Mammary epithelial cell (primary cell): ENCODE data around the gene LDLRAD1.

Experiments
- EZH2 ChIP-seq: IDR thresholded peaks from 2 replicates; pipeline ENCODE4 v1.6.1; 2012; ENCODE audit warnings: low read length, inconsistent platforms, borderline replicate concordance
- TF ChIP-seq, protein P1 (sequence below), 2 donors: IDR thresholded peaks in 1 of 2; conservative IDR thresholded peaks in 1 of 2; 2 replicates each; pipeline ENCODE4 v1.5.1; 2011 to 2012; ENCODE audit warnings: inconsistent platforms in 2 of 2, low read length in 2 of 2, mild to moderate bottlenecking in 2 of 2, control low read depth in 1 of 2, low read depth in 1 of 2; ENCODE audit not compliant: insufficient read depth in 1 of 2; ENCODE audit errors: extremely low read depth in 1 of 2

GRCh38 chr1:53962395-53962794 is 55.6 kb downstream of the LDLRAD1 start:
- TF ChIP-seq, protein P1, sequence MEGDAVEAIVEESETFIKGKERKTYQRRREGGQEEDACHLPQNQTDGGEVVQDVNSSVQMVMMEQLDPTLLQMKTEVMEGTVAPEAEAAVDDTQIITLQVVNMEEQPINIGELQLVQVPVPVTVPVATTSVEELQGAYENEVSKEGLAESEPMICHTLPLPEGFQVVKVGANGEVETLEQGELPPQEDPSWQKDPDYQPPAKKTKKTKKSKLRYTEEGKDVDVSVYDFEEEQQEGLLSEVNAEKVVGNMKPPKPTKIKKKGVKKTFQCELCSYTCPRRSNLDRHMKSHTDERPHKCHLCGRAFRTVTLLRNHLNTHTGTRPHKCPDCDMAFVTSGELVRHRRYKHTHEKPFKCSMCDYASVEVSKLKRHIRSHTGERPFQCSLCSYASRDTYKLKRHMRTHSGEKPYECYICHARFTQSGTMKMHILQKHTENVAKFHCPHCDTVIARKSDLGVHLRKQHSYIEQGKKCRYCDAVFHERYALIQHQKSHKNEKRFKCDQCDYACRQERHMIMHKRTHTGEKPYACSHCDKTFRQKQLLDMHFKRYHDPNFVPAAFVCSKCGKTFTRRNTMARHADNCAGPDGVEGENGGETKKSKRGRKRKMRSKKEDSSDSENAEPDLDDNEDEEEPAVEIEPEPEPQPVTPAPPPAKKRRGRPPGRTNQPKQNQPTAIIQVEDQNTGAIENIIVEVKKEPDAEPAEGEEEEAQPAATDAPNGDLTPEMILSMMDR (conservative IDR thresholded peaks at IDR 0.05 in 1 of 2, IDR thresholded peaks at IDR 0.05 in 1 of 2; ENCODE audit: extremely low read depth in 1 of 2, insufficient read depth in 1 of 2, low read depth in 1 of 2, low read length in 2 of 2): no peak
- TF ChIP-seq EZH2: no peak
